GM19395 (cell line): Measurements from ENCODE around the gene METTL3.
"Not testable (repeated sequence)": the region's sequence is repeated elsewhere in the genome, so short reads cannot be mapped to it uniquely, and the experiment has no call there.

Source experiments
- ATAC-seq: cut with Tn5 transposase; IDR thresholded peaks from one replicate; pipeline ENCODE4 v1.9.1; 2021; ENCODE audit warnings: mild to moderate bottlenecking, moderate library complexity; ENCODE audit not compliant: unreplicated experiment

Gene METTL3

GRCh38 chr14:21510735-21511657 is at the start of gene METTL3:
Gene METTL3, minus strand, starts transcription at chr14:21511340. Its CDS starts 117 bp downstream, at chr14:21511223.
- peak; percentile 99 for ATAC-seq

- no peak for ATAC-seq
Measured at GRCh38 chr14:21558703-21559170, 47.6 kb upstream of the METTL3 start.

GRCh38 chr14:21557084-21557901 is 46.2 kb upstream of the METTL3 start:
- no peak for ATAC-seq

- no peak for ATAC-seq
Measured at GRCh38 chr14:21556378-21557083, 45.4 kb upstream of the METTL3 start.

GRCh38 chr14:21553266-21553665 is 42.1 kb upstream of the METTL3 start:
- ATAC-seq: no peak

- ATAC-seq: not testable (repeated sequence)
Measured at GRCh38 chr14:21544588-21544987, 33.4 kb upstream of the METTL3 start.

- no peak for ATAC-seq
Measured at GRCh38 chr14:21543963-21544362, 32.8 kb upstream of the METTL3 start.

GRCh38 chr14:21543521-21543960 is 32.4 kb upstream of the METTL3 start:
- ATAC-seq: no peak

- no peak for ATAC-seq
Measured at GRCh38 chr14:21541413-21542074, 30.4 kb upstream of the METTL3 start.

GRCh38 chr14:21539189-21539940 is 28.2 kb upstream of the METTL3 start:
- no peak for ATAC-seq

- no peak for ATAC-seq
Measured at GRCh38 chr14:21537090-21537424, 25.9 kb upstream of the METTL3 start.

- no peak for ATAC-seq
Measured at GRCh38 chr14:21536418-21537089, 25.4 kb upstream of the METTL3 start.

- ATAC-seq: no peak
Measured at GRCh38 chr14:21535545-21536417, 24.6 kb upstream of the METTL3 start.

GRCh38 chr14:21534576-21534975 is 23.4 kb upstream of the METTL3 start:
- no peak for ATAC-seq

- ATAC-seq: no peak
Measured at GRCh38 chr14:21533294-21533693, 22.2 kb upstream of the METTL3 start.

- no peak for ATAC-seq
Measured at GRCh38 chr14:21529515-21529914, 18.4 kb upstream of the METTL3 start.

- ATAC-seq: no peak
Measured at GRCh38 chr14:21528381-21529348, 17.5 kb upstream of the METTL3 start.
